DND-41 (cell line): ENCODE measurements around the gene DBP.
A peak's percentile ranks its signal among the peaks of the same experiment; 100 is the strongest.
"Not testable (repeated sequence)": the region's sequence is repeated elsewhere in the genome, so short reads cannot be mapped to it uniquely, and the experiment has no call there.

Source experiments
- ATAC-seq: fragments of 200-7000 bp; cut with Tn5 transposase; 3 replicates; pipeline ENCODE4 v1.9.1; 2021; ENCODE audit warnings: low read depth; ENCODE audit not compliant: insufficient read depth
- DNase-seq: peaks from one replicate; pipeline ENCODE4 v3.0.0-alpha.2; 2020
- H2AFZ ChIP-seq: 2 replicates; pipeline ENCODE4 v1.6.0; 2012; ENCODE audit warnings: low read depth, low read length
- H3K27ac ChIP-seq: 2 replicates; pipeline ENCODE4 v1.5.1; 2012; ENCODE audit warnings: low read length, inconsistent platforms
- H3K27me3 ChIP-seq: fragments of 200-600 bp; sonication (generic); 2 replicates; pipeline ENCODE4 v1.6.0; 2012; ENCODE audit warnings: low read length, mild to moderate bottlenecking, inconsistent platforms; ENCODE audit not compliant: insufficient read depth, poor library complexity
- H3K36me3 ChIP-seq: 2 replicates; pipeline ENCODE4 v1.5.1; 2012; ENCODE audit warnings: low read length, inconsistent platforms; ENCODE audit not compliant: insufficient read depth
- H3K4me1 ChIP-seq: 2 replicates; pipeline ENCODE4 v1.5.1; 2012; ENCODE audit warnings: mild to moderate bottlenecking, low read length; ENCODE audit not compliant: insufficient read depth
- H3K4me2 ChIP-seq: 2 replicates; pipeline ENCODE4 v1.6.0; 2012; ENCODE audit warnings: mild to moderate bottlenecking, moderate library complexity, low read length, inconsistent platforms; ENCODE audit not compliant: insufficient read depth
- H3K4me3 ChIP-seq, 2 experiments: fragments of 200-600 bp in 1 of 2; shearing (Covaris generic) in 1 of 2; 2 replicates each; pipeline ENCODE4 v1.5.1; 2012 to 2016; ENCODE audit warnings: inconsistent platforms in 2 of 2, low read length in 2 of 2, mild to moderate bottlenecking in 2 of 2, low read depth in 1 of 2, moderate library complexity in 1 of 2
- H3K79me2 ChIP-seq: 2 replicates; pipeline ENCODE4 v1.6.0; 2012; ENCODE audit warnings: low read length, inconsistent platforms; ENCODE audit not compliant: insufficient read depth
- H3K9ac ChIP-seq: 2 replicates; pipeline ENCODE4 v1.6.0; 2012; ENCODE audit warnings: low read depth, mild to moderate bottlenecking, inconsistent platforms, low read length, moderate library complexity
- H3K9me3 ChIP-seq: 2 replicates; pipeline ENCODE4 v1.5.1; 2012; ENCODE audit warnings: low read length, moderate library complexity, mild to moderate bottlenecking, inconsistent platforms; ENCODE audit not compliant: insufficient read depth, severe bottlenecking
- H4K20me1 ChIP-seq: 2 replicates; pipeline ENCODE4 v1.6.0; 2012; ENCODE audit warnings: low read length; ENCODE audit not compliant: insufficient read depth
- EZH2 ChIP-seq: IDR thresholded peaks from 3 replicates; pipeline ENCODE4 v1.6.1; 2012; ENCODE audit warnings: borderline replicate concordance, low read depth, mild to moderate bottlenecking, moderate library complexity, low read length, inconsistent platforms; ENCODE audit not compliant: severe bottlenecking
- TF ChIP-seq, protein P1 (sequence below): IDR thresholded peaks from 2 replicates; pipeline ENCODE4 v1.5.1; 2012; ENCODE audit warnings: borderline replicate concordance, low read length, moderate library complexity, mild to moderate bottlenecking; ENCODE audit not compliant: poor library complexity, severe bottlenecking; ENCODE audit errors: extremely low read depth

Gene DBP

DNA sequence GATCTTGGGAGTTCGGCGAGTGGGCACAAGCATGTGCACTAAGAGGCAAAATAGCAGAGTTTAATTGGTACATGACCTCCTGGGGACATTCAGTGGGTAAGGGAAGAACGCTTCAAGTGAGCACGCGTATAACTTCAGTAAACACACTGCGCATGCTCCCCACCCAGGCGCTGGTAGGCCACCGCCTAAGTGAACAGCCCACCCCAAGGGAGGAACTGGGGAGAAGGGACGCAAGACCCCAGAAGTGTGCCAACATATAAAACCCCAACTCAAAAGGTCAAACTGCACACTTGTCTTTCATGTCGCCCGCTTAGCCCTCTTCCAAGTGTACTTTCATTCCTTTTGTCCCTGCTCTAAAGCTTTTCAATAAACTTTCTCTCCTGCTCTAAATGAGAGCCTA lies 46.2 kb upstream of the DBP start:
- Histone ChIP-seq H3K36me3 (no peaks in the 10 kb centered on the region), H3K9me3 (no peaks in the 10 kb centered on the region), H3K4me1 (no peaks in the 10 kb centered on the region), H3K4me3 (no peak overlapping the region), H4K20me1 (no peaks in the 10 kb centered on the region; the same call in 1 of the 2 replicates), H3K79me2 (no peaks in the 10 kb centered on the region), H3K4me2 (no peak overlapping the region), H2AFZ (no peak overlapping the region), H3K27ac (no peak overlapping the region), H3K9ac (no peak overlapping the region), H3K27me3 (no peaks in the 10 kb centered on the region)
- DNase-seq (no peak), ATAC-seq (no peak)
- TF ChIP-seq, protein P1, sequence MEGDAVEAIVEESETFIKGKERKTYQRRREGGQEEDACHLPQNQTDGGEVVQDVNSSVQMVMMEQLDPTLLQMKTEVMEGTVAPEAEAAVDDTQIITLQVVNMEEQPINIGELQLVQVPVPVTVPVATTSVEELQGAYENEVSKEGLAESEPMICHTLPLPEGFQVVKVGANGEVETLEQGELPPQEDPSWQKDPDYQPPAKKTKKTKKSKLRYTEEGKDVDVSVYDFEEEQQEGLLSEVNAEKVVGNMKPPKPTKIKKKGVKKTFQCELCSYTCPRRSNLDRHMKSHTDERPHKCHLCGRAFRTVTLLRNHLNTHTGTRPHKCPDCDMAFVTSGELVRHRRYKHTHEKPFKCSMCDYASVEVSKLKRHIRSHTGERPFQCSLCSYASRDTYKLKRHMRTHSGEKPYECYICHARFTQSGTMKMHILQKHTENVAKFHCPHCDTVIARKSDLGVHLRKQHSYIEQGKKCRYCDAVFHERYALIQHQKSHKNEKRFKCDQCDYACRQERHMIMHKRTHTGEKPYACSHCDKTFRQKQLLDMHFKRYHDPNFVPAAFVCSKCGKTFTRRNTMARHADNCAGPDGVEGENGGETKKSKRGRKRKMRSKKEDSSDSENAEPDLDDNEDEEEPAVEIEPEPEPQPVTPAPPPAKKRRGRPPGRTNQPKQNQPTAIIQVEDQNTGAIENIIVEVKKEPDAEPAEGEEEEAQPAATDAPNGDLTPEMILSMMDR, result no peak
- no peak for TF ChIP-seq EZH2

DNA sequence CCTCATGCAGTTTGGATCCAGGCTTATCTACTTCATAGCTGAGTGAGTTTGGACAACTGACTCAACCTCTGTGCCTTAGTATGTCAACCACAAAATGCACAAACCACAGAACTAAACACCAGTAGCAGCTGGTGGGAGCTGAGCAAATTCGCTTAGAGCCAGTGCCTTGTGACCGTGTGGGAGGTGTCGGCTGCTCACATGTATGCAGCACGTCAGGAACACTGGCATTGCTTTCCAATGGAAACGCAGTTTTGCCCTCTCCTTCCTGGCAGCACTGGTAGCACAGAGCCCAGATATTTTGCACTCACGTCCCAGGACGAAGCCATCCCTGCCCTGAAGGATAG lies 43.9 kb upstream of the DBP start:
- peak; percentile 30 for DNase-seq

DNA sequence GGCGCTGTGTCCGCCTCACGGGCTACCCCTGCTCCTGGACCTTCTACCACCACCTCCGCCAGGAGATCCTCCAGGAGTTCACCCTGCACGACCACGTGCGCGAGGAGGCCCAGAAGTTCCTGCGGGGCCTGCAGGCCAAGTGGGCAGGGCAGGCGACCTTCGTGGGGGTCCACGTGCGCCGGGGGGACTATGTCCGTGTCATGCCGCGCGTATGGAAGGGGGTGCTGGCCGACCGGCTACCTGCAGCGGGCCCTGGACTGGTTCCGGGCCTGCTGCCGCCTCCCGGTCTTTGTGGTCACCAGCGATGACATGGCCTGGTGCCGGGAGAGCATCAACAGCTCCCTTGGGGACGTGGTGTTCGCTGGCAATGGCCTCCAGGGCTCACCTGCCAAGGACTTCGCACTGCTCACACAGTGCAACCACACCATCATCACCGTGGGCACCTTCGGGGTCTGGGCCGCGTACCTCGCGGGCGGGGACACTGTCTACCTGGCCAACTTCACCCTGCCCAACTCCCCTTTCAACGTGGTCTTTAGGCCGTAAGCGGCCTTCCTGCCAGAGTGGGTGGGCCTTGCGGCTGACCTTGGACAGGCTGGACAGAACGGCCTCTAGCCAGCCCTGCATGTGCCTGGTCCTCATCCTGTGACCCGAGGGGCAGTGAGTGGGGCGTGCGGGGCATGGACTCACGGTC lies 43.4 kb upstream of the DBP start:
- Histone ChIP-seq H3K9me3 (no peaks in the 10 kb centered on the region), H2AFZ (no peak overlapping the region), H3K27me3 (no peaks in the 10 kb centered on the region), H4K20me1 (no peaks in the 10 kb centered on the region; the same call in 1 of the 2 replicates), H3K36me3 (no peaks in the 10 kb centered on the region), H3K4me2 (no peak overlapping the region), H3K27ac (no peak overlapping the region; the same call in 1 of the 2 replicates), H3K4me3 (no peak overlapping the region), H3K4me1 (peaks cover 2% of the 10 kb centered on the region), H3K9ac (no peak overlapping the region), H3K79me2 (no peaks in the 10 kb centered on the region)
- no peak for ATAC-seq
- DNase-seq, result no peak
- TF ChIP-seq EZH2, result no peak
- TF ChIP-seq, protein P1, result no peak

More for the DNA sequence above, 43.9 kb upstream of the DBP start:
- H4K20me1 ChIP-seq, result no peaks in the 10 kb centered on the region; the same call in 1 of the 2 replicates
- H3K4me2 ChIP-seq, result no peak overlapping the region
- no peak overlapping the region for H2AFZ ChIP-seq
- H3K9ac ChIP-seq, result no peak overlapping the region
- TF ChIP-seq EZH2, result no peak
- TF ChIP-seq, protein P1, result no peak
- H3K4me3 ChIP-seq, result no peak overlapping the region
- H3K79me2 ChIP-seq, result no peaks in the 10 kb centered on the region
- ATAC-seq, result peak; percentile 73
- H3K36me3 ChIP-seq, result no peaks in the 10 kb centered on the region
- H3K27me3 ChIP-seq, result no peaks in the 10 kb centered on the region
- no peaks in the 10 kb centered on the region for H3K4me1 ChIP-seq
- H3K27ac ChIP-seq, result no peak overlapping the region; the same call in 1 of the 2 replicates
- no peaks in the 10 kb centered on the region for H3K9me3 ChIP-seq

DNA sequence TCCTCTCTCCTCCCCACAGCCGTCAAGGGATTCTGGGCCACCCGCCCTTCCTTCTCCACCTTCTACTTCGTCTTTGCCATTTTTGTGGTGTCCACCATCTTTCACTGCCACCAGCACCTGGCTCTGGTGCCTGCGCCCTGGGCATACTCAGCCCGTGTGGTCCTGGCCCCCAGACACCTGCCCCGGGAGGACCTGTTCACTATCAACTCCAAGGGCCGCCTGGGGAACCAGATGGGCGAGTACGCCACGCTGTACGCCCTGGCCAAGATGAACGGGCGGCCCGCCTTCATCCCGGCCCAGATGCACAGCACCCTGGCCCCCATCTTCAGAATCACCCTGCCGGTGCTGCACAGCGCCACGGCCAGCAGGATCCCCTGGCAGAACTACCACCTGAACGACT lies 42.8 kb upstream of the DBP start:
- H3K27me3 ChIP-seq, H3K36me3 ChIP-seq, H3K4me3 ChIP-seq, H3K79me2 ChIP-seq, ATAC-seq, H4K20me1 ChIP-seq, H3K27ac ChIP-seq, DNase-seq, H3K9me3 ChIP-seq, H3K9ac ChIP-seq, H2AFZ ChIP-seq, H3K4me1 ChIP-seq, H3K4me2 ChIP-seq: not testable (repeated sequence)
